Muscle of leg (tissue), 9 donors: Measurements from ENCODE around the gene CCDC137. TPM values are rescaled to one million over a fixed set of nuclear protein-coding genes. Genes with fewer than 3 reads are reported as not detected.

Experiments
- polyA plus RNA-seq, 8 donors: library from polyadenylated mRNA; unstranded; fragments of 120-200 nt; gene quantifications; one replicate each; pipeline versions ENCODE4 v1.2.1 to v1.2.3, GENCODE V29; 2013; ENCODE audit warnings: inconsistent platforms in 1 of 8, low replicate concordance in 1 of 8; ENCODE audit not compliant: insufficient read length in 8 of 8, insufficient read depth in 1 of 8
- total RNA-seq: library from RNA; stranded (reverse); fragments of 120-200 nt; gene quantifications from one replicate; pipeline ENCODE4 v1.2.4, GENCODE V29; 2013

CCDC137 gene
- total and polyA plus RNA-seq, 9 donors: 9.1 to 18.0 (median 15.5) TPM

Other genes with a start within 250 kb of the CCDC137 start
- gene ACTG1, start 153.9 kb upstream of the CCDC137 start, total RNA-seq: 810 TPM
- gene ACTG1, start 153.9 kb upstream of the CCDC137 start, polyA plus RNA-seq: 1,000 to 10,000 TPM; 1,113 to 1,698 (median 1,529) TPM
- 2.8 TPM for gene FSCN2, start 138.4 kb upstream of the CCDC137 start, total RNA-seq
- gene FSCN2, start 138.4 kb upstream of the CCDC137 start, polyA plus RNA-seq: 1 to 10 TPM; 1.7 to 4.8 (median 2.5) TPM
- 12.9 TPM for gene FAAP100, start 114.4 kb upstream of the CCDC137 start, total RNA-seq
- gene FAAP100, start 114.4 kb upstream of the CCDC137 start, polyA plus RNA-seq: 10 to 100 TPM; 16.3 to 25.9 (median 20.7) TPM
- gene NPLOC4, start 29.6 kb upstream of the CCDC137 start, total RNA-seq: 31.9 TPM
- 10 to 100 TPM; 47.4 to 66.2 (median 50.4) TPM for gene NPLOC4, start 29.6 kb upstream of the CCDC137 start, polyA plus RNA-seq
- gene TSPAN10, start 29.5 kb upstream of the CCDC137 start, total RNA-seq: 0.53 TPM
- 1 to 10 TPM in 5 of 8 donors, under 1 TPM in 3; 0.68 to 1.7 (median 1.2) TPM for gene TSPAN10, start 29.5 kb upstream of the CCDC137 start, polyA plus RNA-seq
- gene PDE6G, start 10.2 kb upstream of the CCDC137 start, total RNA-seq: 2.6 TPM
- 1 to 10 TPM; 1.9 to 5.8 (median 3.7) TPM for gene PDE6G, start 10.2 kb upstream of the CCDC137 start, polyA plus RNA-seq
- 21.8 TPM for gene OXLD1, start 132 bp upstream of the CCDC137 start, total RNA-seq
- gene OXLD1, start 132 bp upstream of the CCDC137 start, polyA plus RNA-seq: 10 to 100 TPM in 7 of 8 donors, 1 to 10 TPM in 1; 9.9 to 15.6 (median 11.4) TPM
- 32.9 TPM for gene ARL16, start 17.1 kb downstream of the CCDC137 start, total RNA-seq
- 10 to 100 TPM; 25.1 to 36.8 (median 31.1) TPM for gene ARL16, start 17.1 kb downstream of the CCDC137 start, polyA plus RNA-seq
- gene HGS, start 17.3 kb downstream of the CCDC137 start, total RNA-seq: 32.0 TPM
- gene HGS, start 17.3 kb downstream of the CCDC137 start, polyA plus RNA-seq: 10 to 100 TPM; 41.0 to 64.8 (median 47.5) TPM
- gene MRPL12, start 36.6 kb downstream of the CCDC137 start, total RNA-seq: 10.2 TPM
- gene MRPL12, start 36.6 kb downstream of the CCDC137 start, polyA plus RNA-seq: 10 to 100 TPM; 49.7 to 65.8 (median 58.8) TPM
- 4.3 TPM for gene SLC25A10, start 45.5 kb downstream of the CCDC137 start, total RNA-seq
- gene SLC25A10, start 45.5 kb downstream of the CCDC137 start, polyA plus RNA-seq: 1 to 10 TPM; 3.3 to 5.3 (median 4.2) TPM
- not detected for gene GCGR, start 137.4 kb downstream of the CCDC137 start, total RNA-seq
- under 1 TPM in 4 of 8 donors, not detected in 4; 0.10 to 0.21 (median 0.18) TPM for gene GCGR, start 137.4 kb downstream of the CCDC137 start, polyA plus RNA-seq
- gene MCRIP1, start 166.6 kb downstream of the CCDC137 start, total RNA-seq: 113 TPM
- 100 to 1,000 TPM; 123 to 147 (median 134) TPM for gene MCRIP1, start 166.6 kb downstream of the CCDC137 start, polyA plus RNA-seq
- 43.4 TPM for gene PPP1R27, start 168.3 kb downstream of the CCDC137 start, total RNA-seq
- 10 to 100 TPM; 14.6 to 57.4 (median 28.8) TPM for gene PPP1R27, start 168.3 kb downstream of the CCDC137 start, polyA plus RNA-seq
- 385 TPM for gene P4HB, start 193.8 kb downstream of the CCDC137 start, total RNA-seq
- 100 to 1,000 TPM; 383 to 577 (median 450) TPM for gene P4HB, start 193.8 kb downstream of the CCDC137 start, polyA plus RNA-seq
- 86.0 TPM for gene ARHGDIA, start 204.6 kb downstream of the CCDC137 start, total RNA-seq
- gene ARHGDIA, start 204.6 kb downstream of the CCDC137 start, polyA plus RNA-seq: 100 to 1,000 TPM; 145 to 236 (median 190) TPM
- gene ALYREF, start 224.8 kb downstream of the CCDC137 start, total RNA-seq: 72.6 TPM
- 10 to 100 TPM; 56.0 to 80.0 (median 70.8) TPM for gene ALYREF, start 224.8 kb downstream of the CCDC137 start, polyA plus RNA-seq
- gene ANAPC11, start 225.0 kb downstream of the CCDC137 start, total RNA-seq: 113 TPM
- 100 to 1,000 TPM; 104 to 140 (median 113) TPM for gene ANAPC11, start 225.0 kb downstream of the CCDC137 start, polyA plus RNA-seq
- gene NPB, start 235.5 kb downstream of the CCDC137 start, total RNA-seq: 2.0 TPM
- gene NPB, start 235.5 kb downstream of the CCDC137 start, polyA plus RNA-seq: under 1 TPM; 0.22 to 0.82 (median 0.66) TPM
- 9.0 TPM for gene PCYT2, start 244.7 kb downstream of the CCDC137 start, total RNA-seq
- 10 to 100 TPM in 6 of 8 donors, 1 to 10 TPM in 2; 9.4 to 12.6 (median 11.2) TPM for gene PCYT2, start 244.7 kb downstream of the CCDC137 start, polyA plus RNA-seq